ENCODE results near the gene ELOVL5. TPM values are rescaled to one million over a fixed set of nuclear protein-coding genes. Genes with fewer than 3 reads are reported as not detected.

ELOVL5 gene
- total RNA-seq, 2 experiments from 2014 or later: 88.3 to 92.7 TPM

- no peaks in the 10 kb centered on the region for H3K9me3 Mint-ChIP-seq
- no peak for DNase-seq
- H3K27ac Mint-ChIP-seq: no peak overlapping the region
Observed at GRCh38 chr6:53257533-53257932, 91.2 kb downstream of the ELOVL5 start.

GRCh38 chr6:53257001-53257400 is 91.7 kb downstream of the ELOVL5 start:
- Mint-ChIP-seq H3K9me3 (no peaks in the 10 kb centered on the region), H3K27me3 (no peaks in the 10 kb centered on the region), H3K36me3 (ENCODE audit: low read depth) (peaks cover 41% of the 10 kb centered on the region), H3K27ac (no peak overlapping the region), H3K4me3 (no peak overlapping the region), H3K4me1 (ENCODE audit: low read depth) (no peaks in the 10 kb centered on the region)
- ATAC-seq (no peak), DNase-seq (no peak)
- ChIA-PET CTCF (interaction anchor here (1.0 to 1.3 kb wide), 4 partner anchors 13 to 154 kb away, joined by 3 read pairs; no protein-coding TSS in a partner anchor), POLR2A (interaction anchor here (0.6 kb wide), 1 partner anchor 195 kb away, joined by 3 read pairs; no protein-coding TSS in a partner anchor)
- no peak for TF ChIP-seq CTCF (IDR thresholded peaks at IDR 0.05)
- intact Hi-C loops (cut with micrococcal nuclease): no loop called here

More at GRCh38 chr6:53257533-53257932, 91.2 kb downstream of the ELOVL5 start:
- intact Hi-C loops (cut with micrococcal nuclease): no loop called here
- no peak for TF ChIP-seq CTCF (IDR thresholded peaks at IDR 0.05)
- no peak for ATAC-seq
- Mint-ChIP-seq H3K27me3 (no peaks in the 10 kb centered on the region), H3K4me3 (no peak overlapping the region), H3K36me3 (ENCODE audit: low read depth) (peaks cover 46% of the 10 kb centered on the region), H3K4me1 (ENCODE audit: low read depth) (no peaks in the 10 kb centered on the region)
- ChIA-PET CTCF (interaction anchor here (1.0 to 1.6 kb wide), 4 partner anchors 12 to 153 kb away, joined by 3 to 5 read pairs (median 3); no protein-coding TSS in a partner anchor), POLR2A (interaction anchor here (0.6 kb wide), 1 partner anchor 194 kb away, joined by 3 read pairs; no protein-coding TSS in a partner anchor)

- DNase-seq (no peak), ATAC-seq (no peak)
- CTCF ChIA-PET: interaction anchor here (1.7 kb wide), 1 partner anchor 158 kb away, joined by 3 read pairs; no protein-coding TSS in a partner anchor
- Mint-ChIP-seq H3K36me3 (ENCODE audit: low read depth) (peaks cover 8% of the 10 kb centered on the region), H3K4me3 (no peak overlapping the region), H3K4me1 (ENCODE audit: low read depth) (no peaks in the 10 kb centered on the region), H3K9me3 (no peaks in the 10 kb centered on the region), H3K27me3 (no peaks in the 10 kb centered on the region), H3K27ac (no peak overlapping the region)
- TF ChIP-seq CTCF (IDR thresholded peaks at IDR 0.05): no peak
- POLR2A ChIA-PET: interaction anchor here (0.8 kb wide), 1 partner anchor 10 kb away, joined by 3 read pairs; no protein-coding TSS in a partner anchor
- intact Hi-C loops (cut with micrococcal nuclease): no loop called here
Observed at GRCh38 chr6:53252177-53252692, 96.5 kb downstream of the ELOVL5 start.

- ATAC-seq (no peak), DNase-seq (no peak)
- no peaks in the 10 kb centered on the region for H3K9me3 Mint-ChIP-seq
- ChIA-PET CTCF (interaction anchor here (0.9 to 1.7 kb wide), 2 partner anchors 79 to 159 kb away, joined by 3 read pairs; no protein-coding TSS in a partner anchor), POLR2A (no interaction called here)
- no peaks in the 10 kb centered on the region for H3K36me3 Mint-ChIP-seq (ENCODE audit: low read depth)
- no peaks in the 10 kb centered on the region for H3K4me1 Mint-ChIP-seq (ENCODE audit: low read depth)
- H3K27me3 Mint-ChIP-seq: no peaks in the 10 kb centered on the region
- H3K27ac Mint-ChIP-seq: no peak overlapping the region
- intact Hi-C loops (cut with micrococcal nuclease): no loop called here
- no peak for TF ChIP-seq CTCF (IDR thresholded peaks at IDR 0.05)
- no peak overlapping the region for H3K4me3 Mint-ChIP-seq
Observed at GRCh38 chr6:53251033-53251672, 97.6 kb downstream of the ELOVL5 start.
